Measurements from ENCODE around the gene LPIN1. TPM values are rescaled to one million over a fixed set of nuclear protein-coding genes. Genes with fewer than 3 reads are reported as not detected.
"Not testable (repeated sequence)": the region's sequence is repeated elsewhere in the genome, so short reads cannot be mapped to it uniquely, and the experiment has no call there.

LPIN1 gene
- total RNA-seq, 1 donor from 2014 or later = 23.4 TPM

- no peak overlapping the region for H3K4me3 Mint-ChIP-seq (ENCODE audit: unreplicated experiment)
- peaks cover 7% of the 10 kb centered on the region for H3K36me3 Mint-ChIP-seq (ENCODE audit: low read depth, unreplicated experiment)
- Histone ChIP-seq H3K4me3 (ENCODE audit: insufficient read depth, low read depth, low read length) (no peak overlapping the region), H3K9me3 (ENCODE audit: insufficient read depth, low read depth, low read length) (peaks cover 14% of the 10 kb centered on the region), H3K27ac (ENCODE audit: low read depth, low read length) (no peak overlapping the region), H4K20me1 (ENCODE audit: insufficient read depth, low read length) (no peaks in the 10 kb centered on the region), H3K4me1 (ENCODE audit: insufficient read depth, low read length) (peaks cover under 1% of the 10 kb centered on the region), H2AFZ (ENCODE audit: low read depth, low read length) (no peak overlapping the region), H3K27me3 (ENCODE audit: insufficient read depth, low read length) (peaks cover 6% of the 10 kb centered on the region), H3K9ac (ENCODE audit: low read length) (no peak overlapping the region), H3K79me2 (ENCODE audit: insufficient read depth, low read length) (no peaks in the 10 kb centered on the region), H3K4me2 (ENCODE audit: low read length) (no peak overlapping the region), H3K36me3 (ENCODE audit: insufficient read depth, low read length) (no peaks in the 10 kb centered on the region)
- DNase-seq (ENCODE audit: low read depth) (no peak), FAIRE-seq (no peak)
- TF ChIP-seq CTCF (IDR thresholded peaks at IDR 0.05; ENCODE audit: insufficient read depth, low read depth, low read length) = no peak
- no peak for TF ChIP-seq EZH2 (IDR thresholded peaks at IDR 0.05; ENCODE audit: insufficient read depth, low read length)
- H3K4me1 Mint-ChIP-seq (ENCODE audit: low read depth, unreplicated experiment) = no peaks in the 10 kb centered on the region
- peaks cover 27% of the 10 kb centered on the region for H3K9me3 Mint-ChIP-seq (ENCODE audit: unreplicated experiment)
- peaks cover 34% of the 10 kb centered on the region for H3K27me3 Mint-ChIP-seq (ENCODE audit: low read depth, unreplicated experiment)
- H3K27ac Mint-ChIP-seq (ENCODE audit: unreplicated experiment) = no peak overlapping the region
Measured at GRCh38 chr2:11858883-11859282, 112.5 kb downstream of the LPIN1 start.

- not testable (repeated sequence) for H3K4me3 Mint-ChIP-seq (ENCODE audit: unreplicated experiment); H3K27ac Mint-ChIP-seq (ENCODE audit: unreplicated experiment); H3K36me3 Mint-ChIP-seq (ENCODE audit: low read depth, unreplicated experiment); H3K4me3 ChIP-seq (ENCODE audit: insufficient read depth, low read depth, low read length); DNase-seq (ENCODE audit: low read depth); H3K27ac ChIP-seq (ENCODE audit: low read depth, low read length); H3K4me1 ChIP-seq (ENCODE audit: insufficient read depth, low read length); H3K9ac ChIP-seq (ENCODE audit: low read length); H3K4me1 Mint-ChIP-seq (ENCODE audit: low read depth, unreplicated experiment); H2AFZ ChIP-seq (ENCODE audit: low read depth, low read length); H4K20me1 ChIP-seq (ENCODE audit: insufficient read depth, low read length); H3K4me2 ChIP-seq (ENCODE audit: low read length); H3K27me3 ChIP-seq (ENCODE audit: insufficient read depth, low read length); H3K36me3 ChIP-seq (ENCODE audit: insufficient read depth, low read length); H3K79me2 ChIP-seq (ENCODE audit: insufficient read depth, low read length); FAIRE-seq
- Mint-ChIP-seq H3K9me3 (ENCODE audit: unreplicated experiment) (peaks cover 27% of the 10 kb centered on the region), H3K27me3 (ENCODE audit: low read depth, unreplicated experiment) (peaks cover 34% of the 10 kb centered on the region)
- H3K9me3 ChIP-seq (ENCODE audit: insufficient read depth, low read depth, low read length) = peaks cover 14% of the 10 kb centered on the region
Measured at GRCh38 chr2:11859975-11860374, 113.5 kb downstream of the LPIN1 start.

- peaks cover 27% of the 10 kb centered on the region for H3K9me3 Mint-ChIP-seq (ENCODE audit: unreplicated experiment)
- DNase-seq (ENCODE audit: low read depth) (no peak), FAIRE-seq (no peak)
- Histone ChIP-seq H3K9me3 (ENCODE audit: insufficient read depth, low read depth, low read length) (peaks cover 14% of the 10 kb centered on the region), H2AFZ (ENCODE audit: low read depth, low read length) (no peak overlapping the region), H3K9ac (ENCODE audit: low read length) (no peak overlapping the region), H3K4me1 (ENCODE audit: insufficient read depth, low read length) (peaks cover 7% of the 10 kb centered on the region), H3K36me3 (ENCODE audit: insufficient read depth, low read length) (no peaks in the 10 kb centered on the region), H3K27me3 (ENCODE audit: insufficient read depth, low read length) (peaks cover 4% of the 10 kb centered on the region), H3K4me3 (ENCODE audit: insufficient read depth, low read depth, low read length) (no peak overlapping the region), H3K79me2 (ENCODE audit: insufficient read depth, low read length) (no peaks in the 10 kb centered on the region), H3K27ac (ENCODE audit: low read depth, low read length) (no peak overlapping the region), H4K20me1 (ENCODE audit: insufficient read depth, low read length) (no peaks in the 10 kb centered on the region), H3K4me2 (ENCODE audit: low read length) (no peak overlapping the region)
- H3K27ac Mint-ChIP-seq (ENCODE audit: unreplicated experiment) = no peak overlapping the region
- H3K27me3 Mint-ChIP-seq (ENCODE audit: low read depth, unreplicated experiment) = peaks cover 27% of the 10 kb centered on the region
- peaks cover 7% of the 10 kb centered on the region for H3K36me3 Mint-ChIP-seq (ENCODE audit: low read depth, unreplicated experiment)
- TF ChIP-seq EZH2 (IDR thresholded peaks at IDR 0.05; ENCODE audit: insufficient read depth, low read length) = no peak
- TF ChIP-seq CTCF (IDR thresholded peaks at IDR 0.05; ENCODE audit: insufficient read depth, low read depth, low read length) = no peak
- peaks cover 1% of the 10 kb centered on the region for H3K4me1 Mint-ChIP-seq (ENCODE audit: low read depth, unreplicated experiment)
- H3K4me3 Mint-ChIP-seq (ENCODE audit: unreplicated experiment) = no peak overlapping the region
Measured at GRCh38 chr2:11861044-11861443, 114.6 kb downstream of the LPIN1 start.
